GM12801 (cell line): Measurements from ENCODE around the gene EPN3.

ENCODE experiments used
- CTCF ChIP-seq: IDR thresholded peaks from one replicate; pipeline ENCODE4 v1.5.1; 2011; ENCODE audit warnings: control low read depth; ENCODE audit not compliant: insufficient read length; ENCODE audit errors: extremely low read depth

EPN3 gene

GRCh38 chr17:50557630-50558029 lies 25.1 kb downstream of the EPN3 start:
- no peak for TF ChIP-seq CTCF

GRCh38 chr17:50558091-50558490 lies 25.6 kb downstream of the EPN3 start:
- no peak for TF ChIP-seq CTCF

GRCh38 chr17:50558581-50558940 lies 26.0 kb downstream of the EPN3 start:
- TF ChIP-seq CTCF = no peak

GRCh38 chr17:50558941-50559614 lies 26.5 kb downstream of the EPN3 start:
- no peak for TF ChIP-seq CTCF

GRCh38 chr17:50559674-50560184 lies 27.2 kb downstream of the EPN3 start:
- TF ChIP-seq CTCF = no peak

- no peak for TF ChIP-seq CTCF
Observed at GRCh38 chr17:50560185-50560824, 27.8 kb downstream of the EPN3 start, which contains the start of gene CACNA1G. TSS of gene CACNA1G (plus strand) at chr17:50560715. CDS start at chr17:50561460, 745 bp downstream.

GRCh38 chr17:50560931-50561745 lies 28.6 kb downstream of the EPN3 start:
- TF ChIP-seq CTCF = no peak
